Measurements from ENCODE around the gene GEN1. TPM values are rescaled to one million over a fixed set of nuclear protein-coding genes. Genes with fewer than 3 reads are reported as not detected.

GEN1 gene
- total and polyA plus RNA-seq, 2 of the 13 experiments (the other 11 are each of a cell fraction or from before 2014, with no cell fraction given): 9.9 to 27.1 TPM

DNA sequence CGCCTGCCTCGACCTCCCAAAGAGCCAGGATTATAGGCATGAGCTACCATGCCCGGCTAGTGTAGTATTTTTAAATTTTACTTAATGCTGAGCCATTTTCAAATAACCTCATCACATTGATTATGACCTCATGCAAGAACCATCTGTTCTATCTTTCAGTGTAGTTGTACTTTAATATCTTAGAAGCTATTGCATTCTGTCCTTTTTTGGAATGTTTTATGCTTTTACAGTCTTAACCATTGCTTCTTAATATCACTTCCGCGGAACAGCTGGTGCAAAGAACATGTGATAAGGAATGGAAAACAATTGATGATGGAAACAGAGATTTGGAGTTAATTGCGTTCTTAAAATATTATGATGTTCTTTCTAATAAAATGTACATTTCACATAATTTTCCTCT, 2.7 kb downstream of the GEN1 start:
- Histone ChIP-seq H3K27me3 (ENCODE audit: control insufficient read depth in 1 of 2, insufficient read depth in 2 of 2, low read length in 2 of 2) (no peaks in the 10 kb centered on the region; a peak in 1 of 5 replicates), H3K4me2 (ENCODE audit: low read depth, low read length) (peak overlapping the region; percentile 88), H3K27ac (ENCODE audit: extremely low read length, insufficient read depth, low read length) (peak overlapping the region; percentile 60), H3K4me3 (replicated peaks in 1 of 3; ENCODE audit: insufficient read depth in 1 of 3, low read depth in 2 of 3, low read length in 3 of 3) (peak overlapping the region in 2 of 3 experiments; percentile 18 to 22; a peak in 3 of 6 replicates), H4K20me1 (ENCODE audit: insufficient read depth, low read length) (no peaks in the 10 kb centered on the region), H3K4me1 (ENCODE audit: insufficient read depth, low read length) (peaks cover 46% of the 10 kb centered on the region), H3K9me3 (ENCODE audit: low read length) (no peaks in the 10 kb centered on the region), H3K36me3 (replicated peaks in 1 of 2; ENCODE audit: control insufficient read depth in 1 of 2, insufficient read depth in 2 of 2, low read length in 2 of 2) (peaks cover 1 to 9% of the 10 kb centered on the region in 2 experiments; a peak in 1 of 5 replicates), H3K79me2 (ENCODE audit: insufficient read depth, low read length) (peaks cover 65% of the 10 kb centered on the region), H2AFZ (ENCODE audit: low read length) (no peak overlapping the region), H3K9ac (ENCODE audit: insufficient read depth, low read depth, low read length) (peak overlapping the region; percentile 31; the same call in 1 of the 2 replicates)
- no TSS peak for BruUV-seq (replicated peaks)
- DNase-seq (ENCODE audit: low spot score) (no peak), FAIRE-seq (no peak), ATAC-seq (no peak)
- ChIA-PET CTCF (ENCODE audit: low intra/inter-chr PET ratio, low total read pairs) (no interaction called here), POLR2A (no interaction called here)
- in situ Hi-C loops (cut with HindIII; ENCODE audit: extremely low pct_ligation_motif_present, low pct_unique_long_range_greater_than_20kb): loop anchor here (10.0 kb wide), 1 partner anchor 212 kb away; the partner anchor contains the start of gene VSNL1
- intact Hi-C loops (cut with micrococcal nuclease; ENCODE audit: unreplicated experiment): loop anchor here (1.0 kb wide), 1 partner anchor 74 kb away; no protein-coding TSS in a partner anchor
- 90% methylated on average over 6 of the region's 6 CpGs for WGBS (ENCODE audit: low lambda C conversion rate)
- TF ChIP-seq ATF7 (IDR thresholded peaks at IDR 0.05) (peak; percentile 41; the same call in 1 of the 2 replicates), ATF7 (CRISPR knock-in tag; IDR thresholded peaks at IDR 0.05) (no peak), SIN3A (IDR thresholded peaks at IDR 0.05; ENCODE audit: borderline replicate concordance, low read depth, low read length) (no peak)
- TF ChIP-seq, protein P1, sequence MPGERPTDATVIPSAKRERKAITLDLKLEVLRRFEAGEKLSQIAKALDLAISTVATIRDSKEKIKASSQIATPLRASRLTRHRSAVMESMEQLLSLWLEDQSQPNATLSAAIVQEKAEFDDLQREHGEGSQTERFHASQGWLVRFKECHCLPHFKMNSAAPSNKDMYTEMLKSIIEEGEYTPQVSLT (CRISPR knock-in tag; IDR thresholded peaks at IDR 0.05; ENCODE audit: borderline replicate concordance, low read depth): no peak
- TF ChIP-seq, protein P2, sequence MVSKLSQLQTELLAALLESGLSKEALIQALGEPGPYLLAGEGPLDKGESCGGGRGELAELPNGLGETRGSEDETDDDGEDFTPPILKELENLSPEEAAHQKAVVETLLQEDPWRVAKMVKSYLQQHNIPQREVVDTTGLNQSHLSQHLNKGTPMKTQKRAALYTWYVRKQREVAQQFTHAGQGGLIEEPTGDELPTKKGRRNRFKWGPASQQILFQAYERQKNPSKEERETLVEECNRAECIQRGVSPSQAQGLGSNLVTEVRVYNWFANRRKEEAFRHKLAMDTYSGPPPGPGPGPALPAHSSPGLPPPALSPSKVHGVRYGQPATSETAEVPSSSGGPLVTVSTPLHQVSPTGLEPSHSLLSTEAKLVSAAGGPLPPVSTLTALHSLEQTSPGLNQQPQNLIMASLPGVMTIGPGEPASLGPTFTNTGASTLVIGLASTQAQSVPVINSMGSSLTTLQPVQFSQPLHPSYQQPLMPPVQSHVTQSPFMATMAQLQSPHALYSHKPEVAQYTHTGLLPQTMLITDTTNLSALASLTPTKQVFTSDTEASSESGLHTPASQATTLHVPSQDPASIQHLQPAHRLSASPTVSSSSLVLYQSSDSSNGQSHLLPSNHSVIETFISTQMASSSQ (IDR thresholded peaks at IDR 0.05; ENCODE audit: low read depth): no peak
- TF ChIP-seq, protein P2 (CRISPR knock-in tag; IDR thresholded peaks at IDR 0.05; ENCODE audit: borderline replicate concordance): no peak

Data from HepG2 (cell line).